LNCAP (cell line): ENCODE results near the gene NGFR.

Experiments
- TF ChIP-seq, protein P1 (sequence below): fragments of 450-650 bp; IDR thresholded peaks from 2 replicates; pipeline ENCODE4 v1.5.1; 2017; ENCODE audit warnings: mild to moderate bottlenecking

NGFR gene

GRCh38 chr17:49491192-49491769 lies 3.8 kb upstream of the NGFR start:
- TF ChIP-seq, protein P1, sequence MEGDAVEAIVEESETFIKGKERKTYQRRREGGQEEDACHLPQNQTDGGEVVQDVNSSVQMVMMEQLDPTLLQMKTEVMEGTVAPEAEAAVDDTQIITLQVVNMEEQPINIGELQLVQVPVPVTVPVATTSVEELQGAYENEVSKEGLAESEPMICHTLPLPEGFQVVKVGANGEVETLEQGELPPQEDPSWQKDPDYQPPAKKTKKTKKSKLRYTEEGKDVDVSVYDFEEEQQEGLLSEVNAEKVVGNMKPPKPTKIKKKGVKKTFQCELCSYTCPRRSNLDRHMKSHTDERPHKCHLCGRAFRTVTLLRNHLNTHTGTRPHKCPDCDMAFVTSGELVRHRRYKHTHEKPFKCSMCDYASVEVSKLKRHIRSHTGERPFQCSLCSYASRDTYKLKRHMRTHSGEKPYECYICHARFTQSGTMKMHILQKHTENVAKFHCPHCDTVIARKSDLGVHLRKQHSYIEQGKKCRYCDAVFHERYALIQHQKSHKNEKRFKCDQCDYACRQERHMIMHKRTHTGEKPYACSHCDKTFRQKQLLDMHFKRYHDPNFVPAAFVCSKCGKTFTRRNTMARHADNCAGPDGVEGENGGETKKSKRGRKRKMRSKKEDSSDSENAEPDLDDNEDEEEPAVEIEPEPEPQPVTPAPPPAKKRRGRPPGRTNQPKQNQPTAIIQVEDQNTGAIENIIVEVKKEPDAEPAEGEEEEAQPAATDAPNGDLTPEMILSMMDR = no peak

DNA sequence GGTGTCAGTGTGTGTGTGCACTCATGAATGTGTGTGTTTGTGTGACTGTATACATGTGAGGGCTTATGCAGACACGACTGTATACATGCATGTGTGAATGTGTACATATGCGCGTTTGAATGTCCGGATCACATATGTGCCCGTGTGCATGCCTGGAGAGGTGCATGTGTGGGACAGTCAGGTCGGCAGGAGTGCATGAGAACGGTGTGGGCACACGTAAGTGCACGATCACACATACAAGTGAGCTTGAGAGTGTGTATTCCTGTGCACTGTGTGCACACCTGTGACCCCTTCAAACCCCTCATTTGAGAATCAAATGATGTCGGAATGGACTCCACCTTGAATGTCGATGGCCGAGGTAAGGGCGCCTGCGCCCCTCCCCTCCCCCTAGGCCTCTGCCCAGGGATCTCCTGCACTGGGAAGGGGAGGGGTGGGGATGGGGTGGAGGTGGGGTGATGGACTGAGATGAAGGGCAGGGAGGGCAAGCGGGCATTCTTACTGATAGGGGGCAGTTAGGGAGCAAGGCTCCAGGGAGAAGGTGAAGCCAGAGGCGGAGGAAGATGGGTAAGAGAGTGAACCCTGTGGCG lies 601 bp upstream of the NGFR start:
- TF ChIP-seq, protein P1 = no peak

DNA sequence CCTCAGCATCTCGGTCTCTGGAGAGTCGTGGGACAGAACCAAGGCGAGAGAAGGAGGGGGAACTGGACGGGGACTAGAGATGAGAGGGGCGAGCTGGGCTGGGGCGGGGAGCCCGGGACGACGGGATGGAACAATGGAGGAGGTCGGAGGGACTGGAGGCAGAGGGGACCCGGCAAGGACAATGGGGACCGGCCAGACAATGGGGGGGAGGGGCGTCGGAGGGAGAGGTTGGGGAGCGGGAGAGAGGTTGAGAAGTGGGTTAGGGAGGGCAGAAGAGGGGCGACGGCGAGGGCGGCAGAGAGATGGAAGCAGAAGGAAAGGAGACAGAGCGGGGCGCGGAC lies 719 bp downstream of the NGFR start:
- TF ChIP-seq, protein P1 = no peak

DNA sequence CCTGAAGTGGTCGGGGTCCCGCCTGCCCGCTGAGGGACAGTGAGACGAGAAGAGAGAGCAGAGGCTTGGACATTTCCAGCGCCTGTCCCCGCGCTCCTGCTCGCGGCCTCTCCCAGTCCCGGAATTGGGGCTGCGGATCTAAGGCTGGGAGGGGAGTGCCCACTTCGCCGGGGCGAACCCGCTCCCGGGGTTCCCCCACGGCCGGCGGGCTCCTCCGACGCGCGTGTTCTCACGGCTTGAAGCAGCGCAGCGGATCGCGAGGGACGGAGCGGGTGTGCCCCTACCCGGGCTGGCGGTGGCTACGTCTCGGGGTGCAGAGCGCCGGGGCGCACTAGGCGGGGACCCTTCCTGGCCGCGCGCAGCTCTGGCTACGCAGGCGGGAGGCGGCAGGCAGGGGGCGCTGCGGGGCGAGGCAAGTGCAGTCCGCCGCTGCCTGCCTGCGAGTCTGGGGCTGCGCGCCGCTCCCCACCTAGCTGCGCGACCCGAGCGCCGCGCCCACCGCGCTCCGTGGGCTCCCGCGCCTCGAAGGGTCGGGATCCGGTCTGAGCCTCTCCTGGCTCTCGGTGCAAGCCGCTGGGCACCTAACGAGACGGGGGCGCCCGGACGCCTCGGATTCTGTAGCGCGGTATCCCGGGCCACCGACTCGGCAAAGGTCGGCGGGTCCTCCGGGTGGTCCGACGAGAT lies 1.2 kb downstream of the NGFR start:
- TF ChIP-seq, protein P1 = peak; percentile 92

DNA sequence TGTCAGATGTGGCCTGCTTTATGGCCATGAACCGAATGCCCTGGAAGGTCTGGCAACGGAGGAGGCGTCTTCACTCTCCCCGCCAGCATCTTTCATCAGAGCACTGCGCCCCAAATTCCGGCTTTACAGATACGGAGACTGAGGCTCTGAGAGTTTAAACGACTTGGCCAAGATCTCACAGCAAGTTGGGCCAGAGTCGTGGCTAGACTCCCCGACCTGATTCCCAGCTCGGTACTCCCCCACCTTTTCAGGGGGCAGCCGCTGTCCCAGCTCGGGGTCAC lies 1.7 kb downstream of the NGFR start:
- TF ChIP-seq, protein P1 = no peak

DNA sequence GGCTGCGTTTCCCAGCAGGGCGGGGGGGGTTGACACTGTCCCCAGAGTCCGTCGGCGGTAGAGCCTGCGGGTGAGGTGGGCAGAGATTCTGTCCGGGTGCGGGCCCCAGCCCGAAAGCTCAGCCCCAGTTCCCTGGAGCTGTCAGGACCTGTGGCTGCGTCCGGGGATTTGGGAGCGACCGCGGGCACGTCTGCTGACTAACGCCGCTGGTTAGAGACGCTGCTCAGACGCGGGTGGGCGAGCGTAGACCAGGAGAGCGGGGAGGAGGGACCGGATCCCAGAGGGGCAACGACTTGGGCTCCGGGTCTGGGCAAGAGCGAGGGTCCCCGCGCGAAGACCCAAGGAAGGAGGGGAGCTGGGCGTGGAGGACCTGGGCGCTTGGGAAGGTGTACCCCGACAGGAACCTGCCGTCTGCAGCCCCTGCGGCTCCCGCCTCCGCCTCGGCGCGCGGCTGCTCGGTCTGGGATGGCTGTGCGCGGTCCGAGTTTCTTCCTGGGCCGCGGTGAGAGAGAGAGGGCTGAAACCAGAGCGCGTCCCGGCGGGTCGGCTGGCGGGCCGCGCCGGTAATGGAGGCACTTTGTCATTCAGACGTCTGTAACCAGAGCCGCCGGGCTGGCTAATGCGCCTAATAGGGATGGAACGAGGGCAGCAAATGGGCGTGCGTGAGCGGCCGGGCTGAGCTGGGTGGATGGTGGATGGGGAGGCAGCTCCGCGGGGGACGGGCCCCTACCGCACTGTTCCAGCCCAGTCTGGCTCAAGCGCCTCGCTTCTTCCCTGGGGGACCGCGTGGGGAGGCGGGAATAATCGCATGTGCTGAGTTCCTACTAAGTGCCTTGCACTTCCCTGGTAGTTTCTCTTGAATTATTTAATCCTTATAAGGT lies 2.3 kb downstream of the NGFR start:
- TF ChIP-seq, protein P1 = no peak

DNA sequence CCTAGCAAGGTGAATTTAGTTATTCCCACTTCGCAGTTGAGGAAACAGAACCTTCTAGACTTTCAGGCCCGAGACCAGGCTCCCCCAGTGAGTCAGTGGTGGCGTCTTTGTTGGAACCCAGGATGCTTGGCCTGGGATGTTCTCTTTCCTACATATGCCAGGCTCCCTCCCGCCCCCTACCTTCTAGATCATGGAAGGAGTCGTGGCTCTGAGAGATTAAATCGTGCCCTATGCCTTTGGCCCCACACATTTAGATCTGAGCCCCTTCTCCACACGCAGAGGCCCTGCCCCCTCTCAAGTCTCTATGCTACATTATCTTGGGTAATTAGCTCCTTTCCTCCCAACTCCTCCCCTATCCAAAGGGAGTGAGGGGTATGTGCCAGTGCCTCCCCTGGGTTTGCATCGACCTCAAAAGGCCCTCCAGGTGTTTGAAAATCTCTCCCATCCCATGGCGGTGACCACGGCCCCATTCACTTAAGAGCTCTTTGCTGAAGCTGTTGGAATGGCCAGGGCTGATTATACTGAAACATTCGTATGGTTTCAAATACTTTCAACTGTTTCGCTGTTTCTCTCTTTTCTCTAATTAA lies 3.0 kb downstream of the NGFR start:
- TF ChIP-seq, protein P1 = no peak
